Astrocyte (in vitro differentiated cells and primary cell): ENCODE results near the gene COG1. TPM values are rescaled to one million over a fixed set of nuclear protein-coding genes. Genes with fewer than 3 reads are reported as not detected.

ENCODE experiments used
- DNase-seq: peaks from one replicate; pipeline ENCODE4 v3.0.0-alpha.2; 2010; ENCODE audit warnings: low read depth
- FAIRE-seq: peaks from 2 replicates; lab custom pipeline; 2011; peaks lifted over from hg19 to GRCh38; lab: Jason Lieb, UNC
- H2AFZ ChIP-seq: 2 replicates; pipeline ENCODE4 v1.6.0; 2012; ENCODE audit warnings: low read depth, low read length, inconsistent platforms
- H3K27ac ChIP-seq: 2 replicates; pipeline ENCODE4 v1.5.1; 2011; ENCODE audit warnings: low read depth, low read length, inconsistent platforms
- H3K27me3 ChIP-seq: 2 replicates; pipeline ENCODE4 v1.6.0; 2011; ENCODE audit warnings: low read length, inconsistent platforms; ENCODE audit not compliant: insufficient read depth
- H3K36me3 ChIP-seq: 2 replicates; pipeline ENCODE4 v1.5.1; 2011; ENCODE audit warnings: low read length, inconsistent platforms; ENCODE audit not compliant: insufficient read depth
- H3K4me1 ChIP-seq: 2 replicates; pipeline ENCODE4 v1.5.1; 2011; ENCODE audit warnings: low read length, inconsistent platforms; ENCODE audit not compliant: insufficient read depth
- H3K4me2 ChIP-seq: 2 replicates; pipeline ENCODE4 v1.6.0; 2012; ENCODE audit warnings: low read length, inconsistent platforms
- H3K4me3 ChIP-seq: 2 replicates; pipeline ENCODE4 v1.5.1; 2011; ENCODE audit warnings: low read depth, mild to moderate bottlenecking, low read length, inconsistent platforms; ENCODE audit not compliant: insufficient read depth
- H3K79me2 ChIP-seq: 2 replicates; pipeline ENCODE4 v1.6.0; 2012; ENCODE audit warnings: mild to moderate bottlenecking, low read length, inconsistent platforms; ENCODE audit not compliant: insufficient read depth
- H3K9ac ChIP-seq: 2 replicates; pipeline ENCODE4 v1.6.0; 2012; ENCODE audit warnings: mild to moderate bottlenecking, low read length, inconsistent platforms
- H3K9me3 ChIP-seq: 2 replicates; pipeline ENCODE4 v1.5.1; 2012; ENCODE audit warnings: low read depth, mild to moderate bottlenecking, low read length, inconsistent platforms; ENCODE audit not compliant: insufficient read depth
- H4K20me1 ChIP-seq: 2 replicates; pipeline ENCODE4 v1.6.0; 2012; ENCODE audit warnings: low read length, inconsistent platforms; ENCODE audit not compliant: insufficient read depth
- H3K27ac Mint-ChIP-seq: one replicate; pipeline ENCODE4 v1.8.0; 2021; ENCODE audit warnings: mild to moderate bottlenecking, mixed read lengths; ENCODE audit not compliant: unreplicated experiment
- H3K27me3 Mint-ChIP-seq: one replicate; pipeline ENCODE4 v1.8.0; 2021; ENCODE audit warnings: low read depth, mixed read lengths; ENCODE audit not compliant: unreplicated experiment
- H3K36me3 Mint-ChIP-seq: one replicate; pipeline ENCODE4 v1.8.0; 2021; ENCODE audit warnings: low read depth, mixed read lengths; ENCODE audit not compliant: unreplicated experiment
- H3K4me1 Mint-ChIP-seq: one replicate; pipeline ENCODE4 v1.8.0; 2021; ENCODE audit warnings: low read depth, mixed read lengths; ENCODE audit not compliant: unreplicated experiment
- H3K4me3 Mint-ChIP-seq: one replicate; pipeline ENCODE4 v1.8.0; 2021; ENCODE audit warnings: mild to moderate bottlenecking, moderate library complexity, mixed read lengths; ENCODE audit not compliant: unreplicated experiment
- H3K9me3 Mint-ChIP-seq: one replicate; pipeline ENCODE4 v1.8.0; 2021; ENCODE audit warnings: mild to moderate bottlenecking, mixed read lengths; ENCODE audit not compliant: unreplicated experiment
- EZH2 ChIP-seq: IDR thresholded peaks from 2 replicates; pipeline ENCODE4 v1.6.1; 2012; ENCODE audit warnings: mild to moderate bottlenecking, low read length, inconsistent platforms; ENCODE audit not compliant: insufficient read depth
- total RNA-seq: library from RNA; stranded (reverse); gene quantifications from 2 replicates; pipeline ENCODE4 v1.2.1, GENCODE V29; 2021
- TF ChIP-seq, protein P1 (sequence below): IDR thresholded peaks from 2 replicates; pipeline ENCODE4 v1.5.1; 2011; ENCODE audit warnings: low read depth, mild to moderate bottlenecking, inconsistent platforms, low read length, moderate library complexity; ENCODE audit not compliant: insufficient read depth

The COG1 gene
- total RNA-seq, 1 donor from 2014 or later: 34.4 TPM

DNA sequence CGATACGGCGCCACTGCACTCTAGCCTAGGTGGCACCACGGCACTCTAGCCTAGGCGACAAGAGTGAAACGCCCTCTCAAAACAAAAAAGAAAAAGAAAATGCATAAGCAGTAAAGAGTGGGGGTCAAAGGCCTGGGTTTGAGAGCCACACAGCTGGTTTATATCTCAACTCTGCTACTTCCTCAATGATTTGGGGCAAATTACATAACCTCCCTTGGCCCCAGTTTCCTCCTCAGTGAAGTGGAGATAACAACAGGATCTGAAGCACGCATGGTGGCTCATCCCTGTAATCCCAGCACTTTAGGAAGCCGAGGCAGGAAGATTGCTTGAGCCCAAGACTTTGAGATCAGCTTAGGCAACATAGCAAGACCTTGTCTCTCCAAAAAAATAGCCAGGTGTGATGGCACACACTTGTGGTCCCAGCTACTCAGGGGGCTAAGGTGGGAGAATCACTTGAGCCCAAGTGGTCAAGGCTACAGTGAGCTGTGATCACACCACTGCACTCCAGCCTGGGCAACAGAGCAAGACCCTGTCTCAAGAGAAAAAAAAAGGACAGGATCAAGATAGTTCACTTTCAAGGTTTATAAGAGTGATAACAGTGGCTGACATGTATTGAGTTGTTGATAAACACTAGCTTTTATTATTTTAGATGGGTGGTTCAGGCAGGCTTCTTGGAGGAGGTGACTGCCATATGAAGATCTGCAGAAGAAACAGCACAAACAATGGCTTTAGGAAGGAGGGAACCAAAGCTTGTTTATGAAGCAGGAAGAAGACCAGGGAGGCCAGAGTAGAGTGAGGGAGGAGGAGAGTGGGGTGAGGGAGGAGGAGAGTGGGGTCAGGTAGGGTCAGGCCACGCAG, 8.5 kb upstream of the COG1 start:
- Mint-ChIP-seq H3K27ac (no peak overlapping the region), H3K4me1 (peaks cover under 1% of the 10 kb centered on the region), H3K27me3 (peaks cover 9% of the 10 kb centered on the region), H3K36me3 (peaks cover 1% of the 10 kb centered on the region), H3K9me3 (no peaks in the 10 kb centered on the region), H3K4me3 (no peak overlapping the region)
- Histone ChIP-seq H3K9ac (no peak overlapping the region), H3K9me3 (no peaks in the 10 kb centered on the region), H2AFZ (no peak overlapping the region), H3K4me1 (no peaks in the 10 kb centered on the region), H3K27ac (no peak overlapping the region), H3K4me2 (no peak overlapping the region), H3K36me3 (no peaks in the 10 kb centered on the region), H3K4me3 (no peak overlapping the region), H4K20me1 (peaks cover under 1% of the 10 kb centered on the region), H3K79me2 (no peaks in the 10 kb centered on the region), H3K27me3 (no peaks in the 10 kb centered on the region)
- no peak for DNase-seq
- TF ChIP-seq EZH2: no peak
- TF ChIP-seq, protein P1, sequence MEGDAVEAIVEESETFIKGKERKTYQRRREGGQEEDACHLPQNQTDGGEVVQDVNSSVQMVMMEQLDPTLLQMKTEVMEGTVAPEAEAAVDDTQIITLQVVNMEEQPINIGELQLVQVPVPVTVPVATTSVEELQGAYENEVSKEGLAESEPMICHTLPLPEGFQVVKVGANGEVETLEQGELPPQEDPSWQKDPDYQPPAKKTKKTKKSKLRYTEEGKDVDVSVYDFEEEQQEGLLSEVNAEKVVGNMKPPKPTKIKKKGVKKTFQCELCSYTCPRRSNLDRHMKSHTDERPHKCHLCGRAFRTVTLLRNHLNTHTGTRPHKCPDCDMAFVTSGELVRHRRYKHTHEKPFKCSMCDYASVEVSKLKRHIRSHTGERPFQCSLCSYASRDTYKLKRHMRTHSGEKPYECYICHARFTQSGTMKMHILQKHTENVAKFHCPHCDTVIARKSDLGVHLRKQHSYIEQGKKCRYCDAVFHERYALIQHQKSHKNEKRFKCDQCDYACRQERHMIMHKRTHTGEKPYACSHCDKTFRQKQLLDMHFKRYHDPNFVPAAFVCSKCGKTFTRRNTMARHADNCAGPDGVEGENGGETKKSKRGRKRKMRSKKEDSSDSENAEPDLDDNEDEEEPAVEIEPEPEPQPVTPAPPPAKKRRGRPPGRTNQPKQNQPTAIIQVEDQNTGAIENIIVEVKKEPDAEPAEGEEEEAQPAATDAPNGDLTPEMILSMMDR: no peak
- FAIRE-seq: no peak

DNA sequence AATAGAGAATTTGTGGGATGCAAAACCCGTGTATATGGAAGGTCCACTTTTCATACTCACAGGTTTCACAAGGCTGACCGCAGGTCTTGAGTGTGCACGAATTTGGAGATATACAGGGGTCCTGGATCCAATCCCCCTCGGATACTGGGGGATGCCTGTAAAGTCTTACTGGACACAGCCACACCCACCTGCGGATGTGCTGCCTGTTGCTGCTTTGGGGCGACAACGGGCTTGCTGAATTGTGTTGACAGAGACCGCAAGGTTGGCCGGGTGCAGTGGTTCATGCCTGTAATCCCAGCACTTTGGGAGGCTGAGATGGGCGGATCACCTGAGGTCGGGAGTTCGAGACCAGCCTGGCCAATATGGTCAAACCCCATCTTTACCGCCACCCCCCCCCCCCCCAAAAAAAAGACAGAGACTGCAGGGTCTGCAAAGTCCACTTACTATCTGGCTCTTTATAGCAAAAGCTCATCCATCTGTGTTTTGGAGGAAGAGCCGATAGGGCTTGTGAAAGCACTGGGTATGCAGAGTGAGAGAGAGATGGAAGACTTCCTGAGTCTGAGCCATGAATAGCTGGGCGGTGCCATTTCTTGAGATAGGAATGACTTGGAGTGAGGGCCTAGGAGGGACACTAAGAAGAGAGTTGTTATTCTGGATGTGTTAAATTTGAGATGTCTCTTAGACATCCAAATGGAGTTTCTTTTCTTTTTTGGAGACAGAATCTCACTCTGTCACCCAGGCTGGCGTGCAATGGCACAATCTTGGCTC, 6.4 kb upstream of the COG1 start:
- peaks cover 2% of the 10 kb centered on the region for H3K4me1 Mint-ChIP-seq
- H3K9me3 ChIP-seq: no peaks in the 10 kb centered on the region

More for the DNA sequence above, 6.4 kb upstream of the COG1 start:
- Histone ChIP-seq H3K36me3 (no peaks in the 10 kb centered on the region), H3K4me1 (no peaks in the 10 kb centered on the region), H2AFZ (no peak overlapping the region), H3K4me3 (no peak overlapping the region), H3K79me2 (no peaks in the 10 kb centered on the region), H3K9ac (no peak overlapping the region), H3K27ac (no peak overlapping the region), H3K4me2 (no peak overlapping the region), H3K27me3 (no peaks in the 10 kb centered on the region), H4K20me1 (peaks cover 4% of the 10 kb centered on the region)
- H3K36me3 Mint-ChIP-seq: peaks cover 1% of the 10 kb centered on the region
- no peak for TF ChIP-seq EZH2
- TF ChIP-seq, protein P1: no peak
- peaks cover 9% of the 10 kb centered on the region for H3K27me3 Mint-ChIP-seq
- DNase-seq: no peak
- H3K27ac Mint-ChIP-seq: no peak overlapping the region
- no peak overlapping the region for H3K4me3 Mint-ChIP-seq
- H3K9me3 Mint-ChIP-seq: no peaks in the 10 kb centered on the region
- FAIRE-seq: no peak
